Osteoblast (primary cell): ENCODE measurements around the gene BCL2L13. TPM values are rescaled to one million over a fixed set of nuclear protein-coding genes. Genes with fewer than 3 reads are reported as not detected.

Experiments
- DNase-seq: peaks from one replicate; pipeline ENCODE4 v3.0.0; 2011; ENCODE audit warnings: low spot score, mixed read lengths; ENCODE audit not compliant: insufficient read length; ENCODE audit errors: missing footprints
- H2AFZ ChIP-seq: 2 replicates; pipeline ENCODE4 v1.6.0; 2011; ENCODE audit warnings: mild to moderate bottlenecking, low read length
- H3K27ac ChIP-seq: 2 replicates; pipeline ENCODE4 v1.5.1; 2011; ENCODE audit warnings: mild to moderate bottlenecking, low read depth, low read length, moderate library complexity
- H3K27me3 ChIP-seq: 2 replicates; pipeline ENCODE4 v1.6.0; 2012; ENCODE audit warnings: mild to moderate bottlenecking, control low read depth, inconsistent platforms, low read length, moderate library complexity; ENCODE audit not compliant: insufficient read depth
- H3K36me3 ChIP-seq: 2 replicates; pipeline ENCODE4 v1.5.1; 2011; ENCODE audit warnings: mild to moderate bottlenecking, low read length, control low read depth, moderate library complexity; ENCODE audit not compliant: insufficient read depth
- H3K4me1 ChIP-seq: 2 replicates; pipeline ENCODE4 v1.5.1; 2011; ENCODE audit warnings: mild to moderate bottlenecking, low read length, control low read depth, moderate library complexity; ENCODE audit not compliant: insufficient read depth
- H3K4me2 ChIP-seq: 2 replicates; pipeline ENCODE4 v1.6.0; 2011; ENCODE audit warnings: mild to moderate bottlenecking, low read length; ENCODE audit not compliant: insufficient read depth
- H3K4me3 ChIP-seq: fragments of 200-600 bp; sonication (generic); 3 replicates; pipeline ENCODE4 v1.5.1; 2012; ENCODE audit warnings: mild to moderate bottlenecking, low read length, inconsistent platforms; ENCODE audit not compliant: insufficient read depth
- H3K79me2 ChIP-seq: 2 replicates; pipeline ENCODE4 v1.6.0; 2012; ENCODE audit warnings: mild to moderate bottlenecking, low read length, control low read depth, inconsistent platforms; ENCODE audit not compliant: insufficient read depth
- H3K9me3 ChIP-seq: 2 replicates; pipeline ENCODE4 v1.5.1; 2011; ENCODE audit warnings: low read depth, low read length, control low read depth
- H4K20me1 ChIP-seq: 2 replicates; pipeline ENCODE4 v1.6.0; 2012; ENCODE audit warnings: mild to moderate bottlenecking, low read length, control low read depth; ENCODE audit not compliant: insufficient read depth
- CTCF ChIP-seq: IDR thresholded peaks from 2 replicates; pipeline ENCODE4 v1.5.1; 2011; ENCODE audit warnings: mild to moderate bottlenecking, low read depth, low read length, moderate library complexity; ENCODE audit errors: extremely low read depth
- total RNA-seq: library from RNA; depleted of rRNA; stranded (reverse); fragments of >200 nt; gene quantifications from 2 replicates; pipeline ENCODE4 v1.2.3, GENCODE V29; 2012

Gene BCL2L13
- total RNA-seq, 1 donor, result 86.5 TPM

GRCh38 chr22:17774926-17775685 is 136.5 kb downstream of the BCL2L13 start:
- Histone ChIP-seq H3K4me3 (no peak overlapping the region), H4K20me1 (peaks cover 21% of the 10 kb centered on the region)
- no peak for TF ChIP-seq CTCF

GRCh38 chr22:17775781-17776465 is 137.4 kb downstream of the BCL2L13 start:
- no peak for TF ChIP-seq CTCF
- peaks cover 2% of the 10 kb centered on the region for H3K27me3 ChIP-seq
- H3K4me1 ChIP-seq, result peaks cover 18% of the 10 kb centered on the region
- H3K79me2 ChIP-seq, result peaks cover 15% of the 10 kb centered on the region
- H4K20me1 ChIP-seq, result peaks cover 18% of the 10 kb centered on the region
- no peak overlapping the region for H3K4me2 ChIP-seq
- H3K9me3 ChIP-seq, result no peaks in the 10 kb centered on the region
- no peak overlapping the region for H2AFZ ChIP-seq
- no peak overlapping the region for H3K4me3 ChIP-seq
- no peaks in the 10 kb centered on the region for H3K36me3 ChIP-seq
- peak; percentile 70 for DNase-seq
- no peak overlapping the region for H3K27ac ChIP-seq

More at GRCh38 chr22:17774926-17775685, 136.5 kb downstream of the BCL2L13 start:
- H3K36me3 ChIP-seq, result no peaks in the 10 kb centered on the region
- peak; percentile 74 for DNase-seq
- peaks cover 18% of the 10 kb centered on the region for H3K4me1 ChIP-seq
- no peaks in the 10 kb centered on the region for H3K9me3 ChIP-seq
- H2AFZ ChIP-seq, result no peak overlapping the region
- H3K4me2 ChIP-seq, result peak overlapping the region; percentile 92
- H3K27me3 ChIP-seq, result peaks cover 2% of the 10 kb centered on the region
- peaks cover 15% of the 10 kb centered on the region for H3K79me2 ChIP-seq
- no peak overlapping the region for H3K27ac ChIP-seq

- no peak overlapping the region for H3K27ac ChIP-seq
- peaks cover 11% of the 10 kb centered on the region for H3K79me2 ChIP-seq
- no peak overlapping the region for H2AFZ ChIP-seq
- H3K4me2 ChIP-seq, result no peak overlapping the region
- H3K4me1 ChIP-seq, result peaks cover 23% of the 10 kb centered on the region
- DNase-seq, result peak; percentile 91
- no peaks in the 10 kb centered on the region for H3K36me3 ChIP-seq
- no peaks in the 10 kb centered on the region for H3K9me3 ChIP-seq
- peaks cover 2% of the 10 kb centered on the region for H3K27me3 ChIP-seq
- TF ChIP-seq CTCF, result no peak
- H4K20me1 ChIP-seq, result peaks cover 10% of the 10 kb centered on the region
- no peak overlapping the region for H3K4me3 ChIP-seq
Observed at GRCh38 chr22:17777005-17777716, 138.6 kb downstream of the BCL2L13 start.

GRCh38 chr22:17777717-17778044 is 139.1 kb downstream of the BCL2L13 start:
- peaks cover 6% of the 10 kb centered on the region for H4K20me1 ChIP-seq
- no peaks in the 10 kb centered on the region for H3K9me3 ChIP-seq
- H3K4me2 ChIP-seq, result no peak overlapping the region
- peaks cover 7% of the 10 kb centered on the region for H3K79me2 ChIP-seq
- TF ChIP-seq CTCF, result no peak
- H2AFZ ChIP-seq, result no peak overlapping the region
- H3K36me3 ChIP-seq, result no peaks in the 10 kb centered on the region
- H3K4me3 ChIP-seq, result no peak overlapping the region
- H3K4me1 ChIP-seq, result peaks cover 19% of the 10 kb centered on the region
- H3K27ac ChIP-seq, result no peak overlapping the region
- H3K27me3 ChIP-seq, result peaks cover 2% of the 10 kb centered on the region
- DNase-seq, result peak; percentile 83
